ENCODE data around the gene CCDC33.

- TF ChIP-seq CTCF (IDR thresholded peaks at IDR 0.05), result no peak
- TF ChIP-seq EZH2 (IDR thresholded peaks at IDR 0.05; ENCODE audit: borderline replicate concordance, insufficient read depth, low read depth, low read length, poor library complexity, severe bottlenecking), result no peak
These were observed 6.4 kb upstream of the CCDC33 start for GRCh38 chr15:74229686-74230085.
